HEK293 (cell line): Measurements from ENCODE around the gene ATG10.

Source experiments
- CTCF ChIP-seq: fragments of 450-650 bp; formaldehyde crosslinking; IDR thresholded peaks from 2 replicates; pipeline ENCODE4 v1.5.1; 2016; ENCODE audit warnings: missing biosample characterization, missing genetic modification characterization
- ZNF138 ChIP-seq: fragments of 450-650 bp; formaldehyde crosslinking; IDR thresholded peaks from 2 replicates; pipeline ENCODE4 v1.5.1; 2016; ENCODE audit warnings: missing biosample characterization, missing genetic modification characterization, borderline replicate concordance

DNA sequence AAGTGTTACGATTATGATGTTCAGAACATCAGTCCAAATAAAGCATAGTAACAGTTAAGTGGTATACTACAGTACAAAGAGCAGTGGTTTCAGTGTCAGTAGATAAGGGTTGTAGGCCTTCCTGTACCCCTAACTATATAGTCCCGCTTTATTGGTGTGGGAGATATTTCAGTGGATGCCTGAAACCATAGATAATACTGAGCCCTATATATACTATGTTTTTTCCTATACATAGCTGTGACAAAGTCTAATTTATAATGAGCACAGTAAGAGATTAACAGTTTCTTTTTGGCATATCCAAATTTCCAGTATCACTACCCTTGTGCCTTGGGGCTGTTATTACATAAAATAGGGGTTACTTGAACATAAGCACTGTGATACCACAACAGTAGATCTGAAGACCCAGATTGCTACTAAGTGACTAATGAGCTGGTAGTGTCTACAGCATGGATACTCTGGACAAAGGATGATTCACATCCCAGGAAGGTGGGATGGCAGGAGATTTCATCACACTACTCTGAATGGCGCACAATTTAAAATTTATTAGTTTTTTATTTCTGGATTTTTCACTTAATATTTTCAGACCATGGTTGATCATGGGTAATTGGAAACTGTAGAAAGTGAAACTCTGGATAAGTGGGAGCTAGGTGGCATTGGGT lies 187.1 kb downstream of the ATG10 start:
- no peak for TF ChIP-seq ZNF138 (tag by site-specific recombination)
- TF ChIP-seq CTCF (tag by site-specific recombination) = no peak
